GM18511 (cell line): ENCODE data around the gene CFAP58.
A peak's percentile ranks its signal among the peaks of the same experiment; 100 is the strongest.

ENCODE experiments used
- ATAC-seq: cut with Tn5 transposase; IDR thresholded peaks from one replicate; pipeline ENCODE4 v1.9.1; 2021; ENCODE audit warnings: mild to moderate bottlenecking, moderate library complexity; ENCODE audit not compliant: unreplicated experiment

The CFAP58 gene

DNA sequence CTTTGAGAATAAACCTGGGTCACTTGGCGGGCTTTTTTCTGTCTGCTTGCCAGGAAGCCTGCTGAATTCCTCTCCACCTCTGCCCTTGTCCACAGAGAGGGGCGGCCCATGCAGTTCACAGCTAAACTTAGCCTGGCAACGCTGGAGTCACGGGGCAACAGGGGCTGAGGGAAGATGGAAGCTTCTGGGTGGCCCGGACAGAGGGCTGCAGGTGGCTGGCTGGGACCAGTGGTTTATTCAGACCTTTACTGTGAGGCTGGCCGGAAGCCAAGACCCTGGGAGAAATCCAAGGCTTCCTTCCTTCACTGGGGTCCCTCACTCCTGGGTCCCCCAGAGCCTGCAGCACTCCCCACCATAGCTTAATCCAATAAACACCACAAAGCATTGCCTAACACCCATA, 32.4 kb upstream of the CFAP58 start:
- no peak for ATAC-seq

DNA sequence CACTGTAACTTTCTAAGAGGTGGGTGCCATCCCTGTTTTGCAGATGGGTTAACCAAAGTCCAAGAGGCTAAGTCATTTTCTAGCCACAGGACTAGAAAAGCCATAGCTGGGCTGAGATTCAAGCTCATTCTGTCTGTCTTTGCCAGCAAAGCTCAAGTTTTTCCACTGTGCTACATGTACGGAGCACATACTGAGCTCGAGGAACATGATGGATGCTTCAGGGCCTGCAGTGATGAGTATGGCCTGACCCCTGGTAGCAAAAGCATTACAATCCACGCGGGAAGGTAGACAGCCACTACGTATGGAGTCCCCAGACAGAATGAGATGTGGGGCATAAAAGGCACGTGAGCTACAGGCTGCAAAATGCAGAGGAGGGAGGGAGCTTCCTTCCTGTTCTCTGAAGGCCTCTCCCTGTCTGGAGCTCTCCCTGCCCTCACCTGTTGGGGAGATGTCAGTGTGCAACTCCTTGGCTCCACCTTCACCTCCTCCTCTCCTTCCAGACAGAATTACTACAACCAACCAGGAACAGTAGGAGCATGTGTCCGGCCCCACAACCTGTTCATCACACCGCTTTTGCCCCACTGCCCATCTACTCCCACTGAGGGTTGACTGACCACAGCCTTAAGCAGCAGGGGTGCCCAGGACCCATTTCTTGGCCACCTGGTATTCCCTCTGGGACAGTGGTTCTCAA, 31.8 kb upstream of the CFAP58 start:
- ATAC-seq = no peak

DNA sequence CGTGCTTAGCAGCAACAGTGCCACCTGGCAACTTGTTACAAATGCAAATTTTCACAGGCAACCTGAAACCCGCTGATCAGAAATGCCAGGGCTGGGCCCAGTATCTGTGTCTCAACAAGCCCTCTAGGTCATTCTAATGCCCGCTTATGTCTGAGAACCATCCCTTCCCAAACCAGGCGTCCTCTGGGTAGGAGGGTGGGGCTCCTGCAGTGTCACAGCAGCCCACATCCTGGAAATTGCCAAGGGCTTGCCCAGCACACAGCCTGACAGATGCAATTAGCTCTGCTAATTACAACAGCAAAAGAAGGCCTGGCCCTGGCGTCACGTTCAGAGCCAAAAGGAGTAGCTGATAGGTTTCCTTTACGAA, 31.2 kb upstream of the CFAP58 start:
- peak; percentile 33 for ATAC-seq

- no peak for ATAC-seq
Observed at GRCh38 chr10:104323085-104323484, 30.5 kb upstream of the CFAP58 start.

- ATAC-seq = no peak
Observed at GRCh38 chr10:104323760-104324201, 29.9 kb upstream of the CFAP58 start.

DNA sequence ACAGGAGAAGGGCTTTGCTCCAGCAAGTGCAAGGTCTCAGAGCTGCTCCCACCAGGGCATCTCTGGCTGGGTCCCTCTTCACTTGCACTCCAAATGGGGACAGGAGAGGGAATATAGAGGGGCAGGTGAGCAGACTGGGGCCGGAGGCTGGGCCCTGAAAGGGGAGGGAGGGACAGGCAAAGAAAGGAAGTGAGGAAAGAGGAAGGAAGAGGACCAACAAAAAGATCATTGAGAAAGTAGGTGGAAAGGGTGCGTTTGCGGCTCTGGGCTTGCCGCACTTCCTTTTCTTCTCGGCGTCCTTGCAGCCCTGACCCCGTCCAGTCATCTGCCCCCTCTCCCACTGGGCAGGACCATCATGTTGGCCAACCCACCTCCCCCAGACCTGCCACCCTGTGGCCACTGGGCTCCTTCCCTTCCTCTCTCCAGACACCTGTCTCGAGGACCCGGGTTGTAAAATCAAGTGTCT, 29.4 kb upstream of the CFAP58 start:
- no peak for ATAC-seq

DNA sequence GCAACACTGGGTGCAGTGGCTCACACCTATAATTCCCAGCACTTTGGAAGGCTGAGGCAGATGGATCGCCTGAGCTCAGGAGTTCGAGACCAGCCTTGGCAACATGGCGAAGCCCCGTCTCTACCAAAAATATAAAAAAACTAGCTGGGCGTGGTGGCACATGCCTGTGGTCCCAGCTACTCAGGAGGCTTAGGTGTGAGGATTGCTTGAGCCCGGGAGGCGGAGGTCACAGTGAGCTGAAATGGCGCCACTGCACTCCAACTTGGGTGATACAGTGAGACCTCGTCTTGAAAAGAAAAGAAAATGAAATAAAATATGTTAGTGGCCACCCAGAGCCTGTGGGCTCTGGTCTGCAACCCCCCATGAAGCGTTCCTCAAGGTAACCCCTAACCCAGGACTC, 28.7 kb upstream of the CFAP58 start:
- ATAC-seq = no peak

- ATAC-seq = no peak
Observed at GRCh38 chr10:104325436-104326435, 27.9 kb upstream of the CFAP58 start.

DNA sequence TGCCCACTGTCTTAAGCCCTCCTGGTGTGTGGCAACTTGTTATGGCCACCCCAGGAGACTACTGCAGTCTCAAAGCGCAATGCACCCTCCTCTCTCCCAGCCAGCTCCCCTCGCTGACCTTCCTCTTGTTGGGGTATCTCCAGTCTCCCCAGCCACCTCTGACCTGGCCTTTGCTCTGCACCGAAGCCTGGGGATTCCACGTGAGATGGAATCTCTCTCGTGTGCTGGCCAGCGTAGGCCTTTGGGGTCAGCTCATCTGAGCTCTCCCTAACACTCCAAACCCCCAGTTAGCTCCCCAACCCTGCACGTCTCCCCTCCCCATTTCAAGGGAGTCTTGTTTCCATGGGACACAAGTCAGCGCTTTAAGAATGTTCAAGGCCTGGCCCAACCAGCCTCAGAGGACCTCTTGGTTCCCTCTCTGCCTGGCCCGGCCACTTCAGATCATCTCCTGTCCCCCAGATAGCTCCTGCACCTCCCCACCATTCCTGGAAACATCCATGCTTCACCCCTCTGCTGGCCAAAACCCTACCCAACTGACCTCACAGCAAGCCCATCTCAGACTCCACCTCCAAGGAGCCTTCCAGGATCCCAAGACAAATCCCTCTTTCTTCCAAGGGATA, 26.5 kb upstream of the CFAP58 start:
- no peak for ATAC-seq

DNA sequence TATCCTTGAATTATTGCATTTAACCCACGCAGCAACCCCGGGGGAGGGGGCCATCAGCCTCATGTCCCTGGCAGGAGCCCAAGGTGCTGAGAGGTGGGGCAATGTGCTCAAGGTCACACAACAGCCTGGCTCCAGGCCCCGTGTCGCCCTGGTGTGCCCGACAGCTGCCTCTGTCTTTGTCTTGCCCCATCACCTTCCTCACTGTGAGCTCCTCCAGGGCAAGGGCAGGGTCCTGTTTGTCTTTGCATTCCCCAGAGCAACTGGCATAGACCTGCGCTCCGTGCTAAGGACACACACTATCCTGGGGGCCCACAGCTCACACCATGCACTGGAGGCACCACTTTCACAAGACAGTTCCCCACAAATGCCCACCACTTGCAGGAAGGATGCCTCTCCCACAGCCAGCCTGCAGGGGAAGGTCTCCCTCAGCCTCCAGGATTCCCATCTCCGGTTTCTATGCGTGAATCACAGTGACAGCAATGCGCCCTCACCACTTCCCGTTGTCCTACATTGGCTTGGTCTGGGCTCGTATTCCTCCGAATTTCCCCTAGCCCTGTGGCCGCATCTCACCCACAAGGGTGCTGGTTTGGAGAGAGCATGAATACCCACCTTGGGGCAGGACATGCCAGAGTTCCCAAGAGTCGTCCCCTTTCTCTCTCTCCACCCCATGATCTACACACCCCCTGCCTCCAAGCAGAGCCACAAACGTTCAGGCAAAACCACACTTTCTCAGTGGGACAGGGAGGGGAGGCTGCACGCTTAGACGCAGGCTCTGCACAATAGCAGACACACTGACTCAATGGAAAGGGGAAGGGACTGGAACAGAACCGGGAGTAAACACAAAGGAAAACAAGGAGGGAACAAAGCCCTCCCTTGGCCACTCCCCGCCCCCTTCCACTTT, 25.6 kb upstream of the CFAP58 start:
- ATAC-seq = no peak

DNA sequence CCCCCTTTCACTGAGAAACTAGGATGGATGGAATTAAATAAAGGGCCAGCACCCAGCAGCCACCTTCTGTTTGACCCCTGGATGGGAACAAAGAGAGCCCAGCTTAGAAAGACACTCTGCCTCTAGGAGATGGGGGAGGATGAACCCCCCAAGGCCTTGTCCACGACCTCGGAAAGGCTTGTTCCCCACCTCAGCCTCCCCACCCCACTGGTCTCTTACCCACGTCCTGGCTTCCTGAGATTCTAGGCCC, 25.1 kb upstream of the CFAP58 start:
- ATAC-seq = peak; percentile 8

- peak; percentile 76 for ATAC-seq
Observed at GRCh38 chr10:104328896-104329710, 24.5 kb upstream of the CFAP58 start.

GRCh38 chr10:104329735-104330134, 23.9 kb upstream of the CFAP58 start:
- ATAC-seq = no peak

DNA sequence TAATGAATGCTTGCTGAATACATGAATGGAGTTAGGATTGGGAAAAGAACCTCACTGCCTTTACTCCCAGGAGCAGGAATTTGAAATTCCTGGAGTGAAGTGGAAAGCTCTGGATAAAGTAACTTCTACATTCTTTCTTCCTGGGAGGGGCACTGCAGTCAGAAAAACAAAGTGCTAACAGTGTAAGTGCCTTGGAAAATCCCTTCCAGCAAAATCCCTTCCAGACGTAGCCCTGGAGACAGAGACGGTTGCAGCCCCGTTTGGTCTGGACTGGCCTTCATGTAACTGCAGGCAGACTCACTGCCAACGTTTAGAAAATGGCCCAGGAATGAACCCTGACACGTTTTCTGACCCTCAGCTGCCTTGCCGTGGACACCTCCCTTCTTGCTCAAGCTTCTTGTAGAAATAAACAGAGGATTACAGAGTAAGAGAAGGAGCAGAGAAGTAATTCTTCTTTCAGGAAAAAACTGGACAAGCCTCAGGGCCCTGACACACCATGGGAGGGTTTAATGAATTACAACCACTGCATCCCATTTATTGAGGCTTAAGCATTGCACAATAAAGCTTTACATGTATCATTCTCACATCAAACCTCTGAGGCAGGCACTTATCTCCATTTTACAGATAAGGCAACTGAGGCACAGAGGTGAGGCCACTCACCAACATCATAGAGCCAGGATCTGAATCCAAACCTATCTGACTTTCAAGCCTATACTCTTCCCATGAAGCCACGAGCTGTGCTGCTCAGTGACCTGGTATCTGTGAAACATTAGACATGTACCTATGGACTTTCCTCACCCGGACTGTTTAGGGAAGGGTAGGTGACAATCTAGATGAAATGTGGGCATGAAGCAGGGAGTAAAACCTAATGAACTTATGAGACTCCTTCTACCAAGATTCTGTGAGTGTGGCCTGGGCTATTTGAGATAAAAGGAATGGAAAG, 23.2 kb upstream of the CFAP58 start:
- ATAC-seq = no peak

GRCh38 chr10:104331208-104331838, 22.3 kb upstream of the CFAP58 start:
- no peak for ATAC-seq

- ATAC-seq = no peak
Observed at GRCh38 chr10:104332243-104333031, 21.2 kb upstream of the CFAP58 start.

- no peak for ATAC-seq
Observed at GRCh38 chr10:104333032-104333727, 20.5 kb upstream of the CFAP58 start.
